Kidney (tissue), 14 donors: ENCODE measurements around the gene CXXC1. TPM values are rescaled to one million over a fixed set of nuclear protein-coding genes. Genes with fewer than 3 reads are reported as not detected.

Experiments used
- DNase-seq, 5 donors: peaks; one replicate each; pipeline ENCODE4 v3.0.0-alpha.2; 2013 to 2020
- FAIRE-seq: peaks from 2 replicates; lab custom pipeline; 2012; peaks lifted over from hg19 to GRCh38; lab: Jason Lieb, UNC
- H3K27ac ChIP-seq, 2 donors: one replicate each; pipeline ENCODE4 v1.7.0; 2013; ENCODE audit warnings: low read depth in 2 of 2, low read length in 2 of 2, inconsistent platforms in 1 of 2
- H3K27me3 ChIP-seq: one replicate; pipeline ENCODE4 v1.7.1; 2013; ENCODE audit warnings: low read length, inconsistent platforms; ENCODE audit not compliant: control insufficient read depth, insufficient read depth
- H3K36me3 ChIP-seq, 3 donors: one replicate each; pipeline versions ENCODE4 v1.7.0 to v1.7.1; 2013; ENCODE audit warnings: low read length in 3 of 3, control low read depth in 1 of 3, inconsistent platforms in 1 of 3; ENCODE audit not compliant: insufficient read depth in 3 of 3, control insufficient read depth in 2 of 3
- H3K4me1 ChIP-seq, 3 donors: one replicate each; pipeline versions ENCODE4 v1.7.0 to v1.7.1; 2013; ENCODE audit warnings: low read length in 3 of 3, inconsistent platforms in 1 of 3, low read depth in 1 of 3; ENCODE audit not compliant: control insufficient read depth in 2 of 3, insufficient read depth in 2 of 3
- H3K4me3 ChIP-seq, 3 donors: one replicate each; pipeline versions ENCODE4 v1.7.0 to v1.8.1; 2013; ENCODE audit warnings: low read length in 3 of 3, control low read depth in 1 of 3, inconsistent platforms in 1 of 3
- H3K9ac ChIP-seq, 3 donors: one replicate each; pipeline versions ENCODE4 v1.7.0 to v1.7.1; 2013; ENCODE audit warnings: low read length in 3 of 3, control low read depth in 1 of 3, inconsistent platforms in 1 of 3
- H3K9me3 ChIP-seq, 3 donors: one replicate each; pipeline versions ENCODE4 v1.7.0 to v1.7.1; 2013; ENCODE audit warnings: low read length in 3 of 3, control low read depth in 1 of 3, inconsistent platforms in 1 of 3; ENCODE audit not compliant: control insufficient read depth in 2 of 3, insufficient read depth in 1 of 3
- CTCF ChIP-seq: IDR thresholded peaks from 3 replicates; pipeline ENCODE4 v1.5.1; 2012; ENCODE audit warnings: mild to moderate bottlenecking, moderate library complexity, borderline replicate concordance; ENCODE audit not compliant: insufficient read depth; ENCODE audit errors: extremely low read depth
- intact Hi-C: fragments of 100-400 bp; cut with DNase I; formaldehyde crosslinking; loops from one replicate; pipeline ENCODE4 v1.11.1; 2022
- polyA plus RNA-seq: library from polyadenylated mRNA; stranded (reverse); fragments of 350-450 nt; fragmentation: Illumina TruSeq; extraction: RNeasy Lipid Tissue Mini Kit (QIAGEN cat#74804); gene quantifications from one replicate; pipeline ENCODE4 v1.2.3, GENCODE V29; 2014; ENCODE audit warnings: low read depth, low replicate concordance; ENCODE audit not compliant: insufficient read depth
- total RNA-seq: library from RNA; stranded (reverse); fragmentation: NEBNext Ultra II Directional; extraction: Animal tissue kit (Norgen Biotek cat#: 25700); gene quantifications from one replicate; pipeline ENCODE4 v1.2.1, GENCODE V29; 2021
- donor health status: control.
- donor health status: control.
- donor health status: control.
- donor health status: control.
- donor health status: control.
- donor health status: DM: yes; HTN: yes; CAD: no.
- donor health status: Normal renal cell carcinoma (clear cell type).

The CXXC1 gene
- total and polyA plus RNA-seq, 2 donors from 2014 or later = 39.0 to 88.7 TPM

GRCh38 chr18:50331691-50332090 is 44.2 kb upstream of the CXXC1 start:
- Histone ChIP-seq H3K9ac (no peak overlapping the region), H3K27me3 (no peaks in the 10 kb centered on the region), H3K36me3 (no peaks in the 10 kb centered on the region), H3K9me3 (no peaks in the 10 kb centered on the region), H3K4me3 (no peak overlapping the region), H3K4me1 (no peaks in the 10 kb centered on the region), H3K27ac (no peak overlapping the region)
- no peak for TF ChIP-seq CTCF
- intact Hi-C loops = no loop called here
- DNase-seq (no peak), FAIRE-seq (no peak)

- TF ChIP-seq CTCF = no peak
- Histone ChIP-seq H3K9me3 (no peaks in the 10 kb centered on the region), H3K4me3 (no peak overlapping the region), H3K36me3 (no peaks in the 10 kb centered on the region), H3K27ac (no peak overlapping the region), H3K9ac (no peak overlapping the region), H3K4me1 (no peaks in the 10 kb centered on the region), H3K27me3 (no peaks in the 10 kb centered on the region)
- FAIRE-seq = no peak
- DNase-seq = no peak
- intact Hi-C loops = no loop called here
Observed at GRCh38 chr18:50330176-50330575, 42.7 kb upstream of the CXXC1 start.

GRCh38 chr18:50327983-50328382 is 40.5 kb upstream of the CXXC1 start:
- Histone ChIP-seq H3K4me1 (no peaks in the 10 kb centered on the region), H3K9me3 (no peaks in the 10 kb centered on the region), H3K27ac (no peak overlapping the region), H3K9ac (no peak overlapping the region), H3K27me3 (no peaks in the 10 kb centered on the region), H3K36me3 (no peaks in the 10 kb centered on the region), H3K4me3 (no peak overlapping the region)
- intact Hi-C loops = no loop called here
- FAIRE-seq (no peak), DNase-seq (no peak)
- no peak for TF ChIP-seq CTCF

GRCh38 chr18:50320719-50321118 is 33.2 kb upstream of the CXXC1 start:
- Histone ChIP-seq H3K4me3 (no peak overlapping the region), H3K36me3 (no peaks in the 10 kb centered on the region), H3K4me1 (peaks cover 0 to under 1% (median 0%) of the 10 kb centered on the region in 3 donors), H3K27ac (no peak overlapping the region), H3K9ac (no peak overlapping the region), H3K9me3 (no peaks in the 10 kb centered on the region), H3K27me3 (no peaks in the 10 kb centered on the region)
- DNase-seq = no peak
- intact Hi-C loops = no loop called here
- TF ChIP-seq CTCF = no peak
- no peak for FAIRE-seq
